ENCODE data around the gene SLC7A8.

The SLC7A8 gene

GRCh38 chr14:23168246-23168645 lies 15.2 kb downstream of the SLC7A8 start:
- Histone ChIP-seq H3K27me3 (ENCODE audit: insufficient read depth, poor library complexity, severe bottlenecking) (no peaks in the 10 kb centered on the region), H3K4me3 (replicated peaks; ENCODE audit: insufficient read depth, low read length) (no peak overlapping the region), H3K27ac (replicated peaks) (no peak overlapping the region)
- TF ChIP-seq GABPA (IDR thresholded peaks at IDR 0.05; ENCODE audit: low read depth) (no peak), CTCF (IDR thresholded peaks at IDR 0.05; ENCODE audit: insufficient read depth, low read length) (no peak), REST (IDR thresholded peaks at IDR 0.05; ENCODE audit: insufficient replicate concordance, low read depth) (no peak), POLR2AphosphoS5 (IDR thresholded peaks at IDR 0.05; ENCODE audit: low read depth) (no peak)
- no peak for DNase-seq (ENCODE audit: low read depth in 1 of 2, low spot score in 1 of 2)

GRCh38 chr14:23167116-23167847 lies 16.2 kb downstream of the SLC7A8 start:
- TF ChIP-seq CTCF (IDR thresholded peaks at IDR 0.05; ENCODE audit: insufficient read depth, low read length) (no peak), REST (IDR thresholded peaks at IDR 0.05; ENCODE audit: insufficient replicate concordance, low read depth) (no peak), SPI1 (IDR thresholded peaks at IDR 0.05; ENCODE audit: borderline replicate concordance, low read depth) (no peak), POLR2AphosphoS5 (IDR thresholded peaks at IDR 0.05; ENCODE audit: low read depth) (no peak), GABPA (IDR thresholded peaks at IDR 0.05; ENCODE audit: low read depth) (no peak)
- no peak overlapping the region for H3K4me3 ChIP-seq (replicated peaks; ENCODE audit: insufficient read depth, low read length)
- no peak overlapping the region for H3K27ac ChIP-seq (replicated peaks)
- no peak for DNase-seq (ENCODE audit: low read depth in 1 of 2, low spot score in 1 of 2)
- H3K27me3 ChIP-seq (ENCODE audit: insufficient read depth, poor library complexity, severe bottlenecking): no peaks in the 10 kb centered on the region

DNA sequence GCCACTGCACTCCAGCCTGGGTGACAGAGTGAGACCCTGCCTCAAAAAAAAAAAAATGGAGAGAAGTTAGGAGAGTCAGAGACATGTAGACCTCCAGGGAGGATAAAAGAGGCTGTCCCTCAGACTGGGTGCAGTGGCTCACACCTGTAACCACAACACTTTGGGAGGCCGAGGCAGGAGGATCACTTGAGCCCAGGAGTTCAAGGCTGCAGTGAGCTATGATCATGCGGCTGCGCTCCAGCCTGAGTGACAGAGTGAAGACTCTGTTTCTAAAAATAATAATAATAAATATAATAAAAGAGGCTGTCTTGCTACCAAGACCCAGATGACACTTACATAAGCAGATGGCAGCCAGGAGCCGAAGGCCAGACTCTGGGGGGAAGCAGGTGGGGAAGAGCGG lies 18.5 kb downstream of the SLC7A8 start:
- no peak for TF ChIP-seq CTCF (IDR thresholded peaks at IDR 0.05; ENCODE audit: insufficient read depth, low read length)
- TF ChIP-seq GABPA (IDR thresholded peaks at IDR 0.05; ENCODE audit: low read depth): no peak
- no peak for TF ChIP-seq REST (IDR thresholded peaks at IDR 0.05; ENCODE audit: insufficient replicate concordance, low read depth)
- no peak for TF ChIP-seq POLR2AphosphoS5 (IDR thresholded peaks at IDR 0.05; ENCODE audit: low read depth)
- TF ChIP-seq SPI1 (IDR thresholded peaks at IDR 0.05; ENCODE audit: borderline replicate concordance, low read depth): no peak
- no peak for DNase-seq (ENCODE audit: low read depth in 1 of 2, low spot score in 1 of 2)
- Histone ChIP-seq H3K27ac (replicated peaks) (no peak overlapping the region), H3K27me3 (ENCODE audit: insufficient read depth, poor library complexity, severe bottlenecking) (no peaks in the 10 kb centered on the region), H3K4me3 (replicated peaks; ENCODE audit: insufficient read depth, low read length) (no peak overlapping the region)
